ENCODE results near the gene GLTP.
"Not testable (repeated sequence)": the region's sequence is repeated elsewhere in the genome, so short reads cannot be mapped to it uniquely, and the experiment has no call there.

The GLTP gene

GRCh38 chr12:109900752-109901580 lies 20.6 kb upstream of the GLTP start:
- no peak for DNase-seq

GRCh38 chr12:109899783-109900751 lies 19.7 kb upstream of the GLTP start, which contains the start of gene TCHP:
Gene TCHP, plus strand, starts transcription at chr12:109900274. Its CDS starts 2,753 bp downstream, at chr12:109903027.
- peak; percentile 92 for DNase-seq

GRCh38 chr12:109899345-109899744 lies 19.0 kb upstream of the GLTP start:
- not testable (repeated sequence) for DNase-seq

GRCh38 chr12:109897029-109897428 lies 16.7 kb upstream of the GLTP start:
- no peak for DNase-seq

GRCh38 chr12:109896188-109896587 lies 15.8 kb upstream of the GLTP start:
- no peak for DNase-seq

- DNase-seq, result no peak
Observed at GRCh38 chr12:109894939-109895338, 14.6 kb upstream of the GLTP start.

GRCh38 chr12:109893261-109893995 lies 13.1 kb upstream of the GLTP start:
- no peak for DNase-seq

GRCh38 chr12:109892748-109893147 lies 12.4 kb upstream of the GLTP start:
- no peak for DNase-seq

- DNase-seq, result no peak
Observed at GRCh38 chr12:109892165-109892715, 11.9 kb upstream of the GLTP start.

- DNase-seq, result not testable (repeated sequence)
Observed at GRCh38 chr12:109891731-109892130, 11.4 kb upstream of the GLTP start.

GRCh38 chr12:109890620-109891170 lies 10.4 kb upstream of the GLTP start:
- DNase-seq, result no peak

- no peak for DNase-seq
Observed at GRCh38 chr12:109888179-109889020, 8.1 kb upstream of the GLTP start.

- DNase-seq, result no peak
Observed at GRCh38 chr12:109885616-109886015, 5.3 kb upstream of the GLTP start.

- no peak for DNase-seq
Observed at GRCh38 chr12:109883461-109883860, 3.1 kb upstream of the GLTP start.

GRCh38 chr12:109881752-109882151 lies 1.4 kb upstream of the GLTP start:
- DNase-seq, result no peak

- no peak for DNase-seq
Observed at GRCh38 chr12:109880938-109881337, 597 bp upstream of the GLTP start.

- DNase-seq, result peak; percentile 55
Observed at GRCh38 chr12:109879351-109880042, 844 bp downstream of the GLTP start.

- DNase-seq, result no peak
Observed at GRCh38 chr12:109878749-109879148, 1.6 kb downstream of the GLTP start.

- DNase-seq, result no peak
Observed at GRCh38 chr12:109878247-109878625, 2.1 kb downstream of the GLTP start.

GRCh38 chr12:109877504-109878246 lies 2.7 kb downstream of the GLTP start:
- DNase-seq, result no peak

Measured in right forelimb (tissue), 1 donor.